Type B pancreatic cell (in vitro differentiated cells): ENCODE results near the gene IL7R. TPM values are rescaled to one million over a fixed set of nuclear protein-coding genes. Genes with fewer than 3 reads are reported as not detected.
A peak's percentile ranks its signal among the peaks of the same experiment; 100 is the strongest.

Experiments used
- DNase-seq: peaks from one replicate; pipeline ENCODE4 v3.0.0; 2021; ENCODE audit warnings: mixed read lengths; ENCODE audit not compliant: unreplicated experiment; ENCODE audit errors: extremely low spot score
- H3K27ac Mint-ChIP-seq: 2 replicates; pipeline ENCODE4 v1.8.0; 2021; ENCODE audit warnings: mild to moderate bottlenecking, mixed read lengths
- H3K27me3 Mint-ChIP-seq: 2 replicates; pipeline ENCODE4 v1.8.0; 2021; ENCODE audit warnings: mixed read lengths
- H3K36me3 Mint-ChIP-seq: 2 replicates; pipeline ENCODE4 v1.8.0; 2021; ENCODE audit warnings: mixed read lengths
- H3K4me1 Mint-ChIP-seq: one replicate; pipeline ENCODE4 v1.8.0; 2021; ENCODE audit warnings: mixed read lengths; ENCODE audit not compliant: unreplicated experiment
- H3K4me3 Mint-ChIP-seq: 2 replicates; pipeline ENCODE4 v1.8.0; 2021; ENCODE audit warnings: mild to moderate bottlenecking, mixed read lengths
- H3K9me3 Mint-ChIP-seq: 2 replicates; pipeline ENCODE4 v1.8.0; 2021; ENCODE audit warnings: mixed read lengths
- long read RNA-seq: library from polyadenylated mRNA; unstranded; transcript quantifications from one replicate; pipeline ENCODE4 v2.0.0, GENCODE V29; 2020
- total RNA-seq: library from RNA; stranded (reverse); gene quantifications from 2 replicates; pipeline ENCODE4 v1.2.1, GENCODE V29; 2021; ENCODE audit warnings: low replicate concordance
- TF ChIP-seq, protein P1 (sequence below): fragments of 200-600 bp; sonication (generic); conservative IDR thresholded peaks from 2 replicates; pipeline ENCODE4 v1.5.0; 2021; ENCODE audit warnings: antibody characterized with exemption, mild to moderate bottlenecking

The IL7R gene, protein sequence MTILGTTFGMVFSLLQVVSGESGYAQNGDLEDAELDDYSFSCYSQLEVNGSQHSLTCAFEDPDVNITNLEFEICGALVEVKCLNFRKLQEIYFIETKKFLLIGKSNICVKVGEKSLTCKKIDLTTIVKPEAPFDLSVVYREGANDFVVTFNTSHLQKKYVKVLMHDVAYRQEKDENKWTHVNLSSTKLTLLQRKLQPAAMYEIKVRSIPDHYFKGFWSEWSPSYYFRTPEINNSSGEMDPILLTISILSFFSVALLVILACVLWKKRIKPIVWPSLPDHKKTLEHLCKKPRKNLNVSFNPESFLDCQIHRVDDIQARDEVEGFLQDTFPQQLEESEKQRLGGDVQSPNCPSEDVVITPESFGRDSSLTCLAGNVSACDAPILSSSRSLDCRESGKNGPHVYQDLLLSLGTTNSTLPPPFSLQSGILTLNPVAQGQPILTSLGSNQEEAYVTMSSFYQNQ
- not detected in 2 replicates for total RNA-seq
- long read RNA-seq: 0 reads

DNA sequence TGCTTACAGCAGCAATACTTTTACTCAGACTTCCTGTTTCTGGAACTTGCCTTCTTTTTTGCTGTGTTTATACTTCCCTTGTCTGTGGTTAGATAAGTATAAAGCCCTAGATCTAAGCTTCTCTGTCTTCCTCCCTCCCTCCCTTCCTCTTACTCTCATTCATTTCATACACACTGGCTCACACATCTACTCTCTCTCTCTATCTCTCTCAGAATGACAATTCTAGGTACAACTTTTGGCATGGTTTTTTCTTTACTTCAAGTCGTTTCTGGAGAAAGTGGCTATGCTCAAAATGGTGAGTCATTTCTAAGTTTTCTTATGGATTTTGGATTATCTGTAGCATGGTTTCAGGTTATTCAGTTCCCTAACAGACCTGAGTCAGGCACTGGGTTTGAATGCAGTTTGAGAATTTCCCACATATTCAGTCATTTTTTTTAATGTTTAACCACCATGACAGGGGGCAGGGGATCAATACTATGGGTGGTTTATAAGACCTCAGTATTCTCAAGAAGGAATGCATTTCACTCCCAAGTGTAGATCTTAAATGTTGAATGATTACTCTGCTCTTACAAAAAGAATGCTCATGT is at the start of gene IL7R:
Gene IL7R, plus strand, starts transcription at position 127 of the 587 bp plus-strand sequence. Its CDS starts 87 bp downstream, at position 214.
- DNase-seq: no peak
- H3K27ac Mint-ChIP-seq: no peak within 1 kb of the TSS
- peaks cover 4% of the 10 kb centered on the region for H3K4me1 Mint-ChIP-seq
- no peaks in the 10 kb centered on the region for H3K36me3 Mint-ChIP-seq
- no peaks in the 10 kb centered on the region for H3K9me3 Mint-ChIP-seq
- TF ChIP-seq, protein P1, sequence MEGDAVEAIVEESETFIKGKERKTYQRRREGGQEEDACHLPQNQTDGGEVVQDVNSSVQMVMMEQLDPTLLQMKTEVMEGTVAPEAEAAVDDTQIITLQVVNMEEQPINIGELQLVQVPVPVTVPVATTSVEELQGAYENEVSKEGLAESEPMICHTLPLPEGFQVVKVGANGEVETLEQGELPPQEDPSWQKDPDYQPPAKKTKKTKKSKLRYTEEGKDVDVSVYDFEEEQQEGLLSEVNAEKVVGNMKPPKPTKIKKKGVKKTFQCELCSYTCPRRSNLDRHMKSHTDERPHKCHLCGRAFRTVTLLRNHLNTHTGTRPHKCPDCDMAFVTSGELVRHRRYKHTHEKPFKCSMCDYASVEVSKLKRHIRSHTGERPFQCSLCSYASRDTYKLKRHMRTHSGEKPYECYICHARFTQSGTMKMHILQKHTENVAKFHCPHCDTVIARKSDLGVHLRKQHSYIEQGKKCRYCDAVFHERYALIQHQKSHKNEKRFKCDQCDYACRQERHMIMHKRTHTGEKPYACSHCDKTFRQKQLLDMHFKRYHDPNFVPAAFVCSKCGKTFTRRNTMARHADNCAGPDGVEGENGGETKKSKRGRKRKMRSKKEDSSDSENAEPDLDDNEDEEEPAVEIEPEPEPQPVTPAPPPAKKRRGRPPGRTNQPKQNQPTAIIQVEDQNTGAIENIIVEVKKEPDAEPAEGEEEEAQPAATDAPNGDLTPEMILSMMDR: no peak
- no peak within 1 kb of the TSS for H3K4me3 Mint-ChIP-seq
- H3K27me3 Mint-ChIP-seq: peaks cover 3% of the 10 kb centered on the region

DNA sequence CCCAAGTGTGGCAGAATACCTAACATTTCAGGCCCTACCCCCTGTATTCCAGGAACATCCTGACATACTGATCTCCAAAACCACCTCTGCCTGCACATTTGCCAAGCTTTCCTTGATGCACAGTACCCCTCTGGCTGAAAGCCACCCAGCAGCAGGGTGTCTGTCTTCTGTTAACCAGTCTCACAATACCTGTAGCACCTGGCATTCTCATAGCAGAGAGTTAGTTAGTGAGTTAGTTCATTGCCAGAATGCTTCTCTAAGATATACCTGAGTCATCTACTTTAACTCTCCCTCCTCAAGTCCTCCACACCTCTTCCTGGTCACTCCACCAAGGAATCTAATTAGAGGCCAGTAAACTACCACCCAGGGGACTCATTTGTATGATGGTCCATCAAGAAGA is 46.1 kb upstream of the IL7R start:
- Mint-ChIP-seq H3K27ac (no peak overlapping the region), H3K36me3 (no peaks in the 10 kb centered on the region), H3K4me1 (no peaks in the 10 kb centered on the region), H3K9me3 (no peaks in the 10 kb centered on the region), H3K27me3 (no peaks in the 10 kb centered on the region), H3K4me3 (no peak overlapping the region)
- TF ChIP-seq, protein P1: no peak
- DNase-seq: no peak

DNA sequence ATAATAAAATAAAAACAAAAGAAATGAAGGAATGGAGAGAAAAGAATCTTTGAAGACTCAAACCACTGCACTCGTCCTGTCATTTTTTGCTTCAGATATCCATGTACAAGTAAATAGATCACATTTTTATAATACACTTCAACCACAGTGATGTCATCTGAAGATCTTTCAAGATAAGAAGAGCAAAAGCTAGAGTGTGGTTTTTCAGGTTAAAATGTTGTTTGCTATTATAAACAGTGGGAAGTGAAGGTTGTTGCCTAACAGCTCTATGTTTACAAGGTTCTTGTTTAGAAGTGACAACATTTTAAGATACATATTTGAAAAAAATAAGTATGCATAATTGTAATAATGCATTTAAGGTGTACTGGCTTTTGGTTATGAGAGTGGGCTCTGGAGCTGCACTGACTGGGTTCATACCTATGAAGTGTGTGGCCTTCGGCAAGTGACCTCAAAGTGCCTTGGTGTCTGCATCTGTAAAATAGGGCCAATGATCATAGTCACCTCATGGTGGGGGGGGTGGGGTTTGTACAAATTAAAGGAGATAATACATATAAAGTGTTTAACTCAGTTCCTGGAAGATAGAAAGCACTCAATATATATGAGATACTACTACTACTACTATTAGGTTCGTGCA is 45.5 kb upstream of the IL7R start:
- TF ChIP-seq, protein P1: no peak
- Mint-ChIP-seq H3K36me3 (no peaks in the 10 kb centered on the region), H3K4me3 (no peak overlapping the region), H3K9me3 (no peaks in the 10 kb centered on the region), H3K27me3 (no peaks in the 10 kb centered on the region), H3K27ac (no peak overlapping the region), H3K4me1 (no peaks in the 10 kb centered on the region)
- DNase-seq: no peak

GRCh38 chr5:35813521-35813920 is 43.2 kb upstream of the IL7R start:
- TF ChIP-seq, protein P1: no peak
- no peak for DNase-seq
- H3K4me3 Mint-ChIP-seq: no peak overlapping the region
- H3K27me3 Mint-ChIP-seq: no peaks in the 10 kb centered on the region
- H3K4me1 Mint-ChIP-seq: no peaks in the 10 kb centered on the region
- H3K27ac Mint-ChIP-seq: no peak overlapping the region
- no peaks in the 10 kb centered on the region for H3K9me3 Mint-ChIP-seq
- no peaks in the 10 kb centered on the region for H3K36me3 Mint-ChIP-seq

DNA sequence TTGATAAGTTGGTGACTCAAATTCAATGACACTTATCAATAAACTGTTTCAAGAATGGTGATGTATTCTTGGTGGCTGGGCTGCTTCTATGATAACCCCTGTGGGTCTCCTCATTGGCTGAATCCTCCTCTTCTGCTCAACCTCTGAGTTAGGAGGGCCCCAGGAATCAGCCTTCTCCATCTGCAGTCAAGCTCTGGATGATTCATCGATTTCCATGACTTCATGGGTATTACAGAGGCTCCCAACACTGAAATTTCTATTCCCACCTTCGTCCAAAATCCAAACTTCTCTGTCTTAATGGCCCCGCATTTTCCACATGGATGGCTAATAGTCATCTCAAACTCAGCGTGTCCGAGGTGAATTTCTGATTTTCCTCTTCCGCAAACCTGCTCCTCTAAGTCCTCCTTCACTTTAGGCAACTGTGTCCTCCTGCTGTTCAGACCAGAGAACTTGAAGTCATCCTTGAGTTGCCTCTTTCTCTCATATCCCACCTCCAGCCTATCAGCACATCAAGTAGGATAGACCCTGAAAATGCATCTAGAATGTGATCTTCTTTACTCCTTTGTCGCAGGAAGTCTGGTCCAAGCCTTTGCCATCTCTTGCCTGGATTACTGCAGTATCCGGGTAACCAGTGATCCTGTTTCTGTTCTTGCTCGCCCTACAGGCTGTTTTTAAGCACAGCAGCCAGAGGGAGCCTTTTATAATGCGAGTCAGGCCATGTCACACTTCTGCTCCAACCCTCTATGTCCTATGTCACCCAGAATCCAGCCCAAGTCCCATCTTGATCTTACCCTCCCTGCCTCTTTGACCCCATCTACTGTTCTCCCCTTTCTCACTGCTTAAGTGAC is 41.4 kb upstream of the IL7R start:
- no peak overlapping the region for H3K27ac Mint-ChIP-seq
- no peaks in the 10 kb centered on the region for H3K36me3 Mint-ChIP-seq
- H3K9me3 Mint-ChIP-seq: no peaks in the 10 kb centered on the region
- H3K27me3 Mint-ChIP-seq: no peaks in the 10 kb centered on the region
- no peaks in the 10 kb centered on the region for H3K4me1 Mint-ChIP-seq
- no peak for DNase-seq
- H3K4me3 Mint-ChIP-seq: no peak overlapping the region
- TF ChIP-seq, protein P1: peak; percentile 70
